NT2/D1 (cell line): ENCODE results near the gene CNTLN.

ENCODE experiments used
- SUZ12 ChIP-seq: IDR thresholded peaks from 2 replicates; pipeline ENCODE4 v1.6.1; 2011; ENCODE audit not compliant: insufficient read length, insufficient read depth; ENCODE audit errors: extremely low read depth
- YY1 ChIP-seq: IDR thresholded peaks from 2 replicates; pipeline ENCODE4 v1.6.1; 2011; ENCODE audit not compliant: insufficient read length, insufficient read depth
- ZNF274 ChIP-seq: IDR thresholded peaks from 2 replicates; pipeline ENCODE4 v1.6.1; 2011; ENCODE audit warnings: mild to moderate bottlenecking, low read depth, low read length

- TF ChIP-seq YY1 = no peak
- no peak for TF ChIP-seq ZNF274
- TF ChIP-seq SUZ12 = no peak
Measured at GRCh38 chr9:17280350-17281012, 145.6 kb downstream of the CNTLN start.
